SK-N-MC (cell line): ENCODE results near the gene TMEM121B.

Experiments used
- DNase-seq: peaks from one replicate; pipeline ENCODE4 v3.0.0-alpha.2; 2011; ENCODE audit warnings: low read depth, low spot score
- H3K27ac ChIP-seq: fragments of 200-600 bp; sonication (generic); 2 replicates; pipeline ENCODE4 v1.5.1; 2016; ENCODE audit warnings: mixed run types
- H3K36me3 ChIP-seq: fragments of 200-600 bp; sonication (generic); 2 replicates; pipeline ENCODE4 v1.6.1; 2017; ENCODE audit warnings: antibody characterized with exemption, low read length, mixed read lengths; ENCODE audit not compliant: insufficient read depth
- H3K4me3 ChIP-seq: fragments of 200-600 bp; sonication (generic); 2 replicates; pipeline ENCODE4 v1.5.1; 2016
- H3K9ac ChIP-seq: fragments of 200-600 bp; sonication (generic); 2 replicates; pipeline ENCODE4 v1.8.0; 2017; ENCODE audit warnings: mixed run types, mixed read lengths; ENCODE audit not compliant: insufficient read length
- H3K9me3 ChIP-seq: fragments of 200-600 bp; sonication (generic); 2 replicates; pipeline ENCODE4 v1.6.1; 2017; ENCODE audit warnings: low read depth, mild to moderate bottlenecking, antibody characterized with exemption, low read length, moderate library complexity, mixed read lengths
- EZH2 ChIP-seq: fragments of 200-600 bp; sonication (generic); IDR thresholded peaks from one replicate; pipeline ENCODE4 v1.6.1; 2017; ENCODE audit warnings: antibody characterized with exemption
- FOXP2 ChIP-seq: optimal IDR thresholded peaks from 2 replicates; pipeline ENCODE3; 2011; ENCODE audit warnings: mild to moderate bottlenecking, moderate library complexity; ENCODE audit not compliant: insufficient read depth; ENCODE audit errors: extremely low read length, control extremely low read depth
- POLR2AphosphoS5 ChIP-seq: IDR thresholded peaks from 2 replicates; pipeline ENCODE4 v1.6.1; 2012; ENCODE audit warnings: mild to moderate bottlenecking, low read depth, low read length, borderline replicate concordance

Gene TMEM121B

GRCh38 chr22:17132112-17132511, 11.0 kb upstream of the TMEM121B start:
- DNase-seq = no peak
- Histone ChIP-seq H3K9me3 (no peaks in the 10 kb centered on the region), H3K36me3 (no peaks in the 10 kb centered on the region), H3K4me3 (no peak overlapping the region), H3K9ac (no peak overlapping the region), H3K27ac (no peak overlapping the region)
- no peak for TF ChIP-seq POLR2AphosphoS5
- TF ChIP-seq FOXP2 = no peak
- TF ChIP-seq EZH2 = no peak

GRCh38 chr22:17131686-17132085, 10.5 kb upstream of the TMEM121B start:
- TF ChIP-seq EZH2 (no peak), FOXP2 (no peak), POLR2AphosphoS5 (no peak)
- Histone ChIP-seq H3K9me3 (no peaks in the 10 kb centered on the region), H3K36me3 (no peaks in the 10 kb centered on the region), H3K9ac (no peak overlapping the region), H3K4me3 (no peak overlapping the region), H3K27ac (no peak overlapping the region)
- no peak for DNase-seq

GRCh38 chr22:17130199-17130598, 9.0 kb upstream of the TMEM121B start:
- H3K27ac ChIP-seq = no peak overlapping the region
- no peaks in the 10 kb centered on the region for H3K36me3 ChIP-seq
- no peak for DNase-seq
- no peak for TF ChIP-seq FOXP2
- no peak for TF ChIP-seq POLR2AphosphoS5
- TF ChIP-seq EZH2 = no peak
- no peak overlapping the region for H3K9ac ChIP-seq
- H3K9me3 ChIP-seq = no peaks in the 10 kb centered on the region
- H3K4me3 ChIP-seq = no peak overlapping the region

- no peak for TF ChIP-seq FOXP2
- no peak for TF ChIP-seq EZH2
- TF ChIP-seq POLR2AphosphoS5 = no peak
- H3K4me3 ChIP-seq = peak overlapping the region; percentile 80
- DNase-seq = no peak
Measured at GRCh38 chr22:17120711-17121232, 388 bp downstream of the TMEM121B start.

GRCh38 chr22:17120281-17120680, 879 bp downstream of the TMEM121B start:
- H3K27ac ChIP-seq = no peak overlapping the region
- H3K36me3 ChIP-seq = no peaks in the 10 kb centered on the region
- no peak for DNase-seq
- no peaks in the 10 kb centered on the region for H3K9me3 ChIP-seq
- no peak overlapping the region for H3K9ac ChIP-seq
- no peak for TF ChIP-seq FOXP2
- TF ChIP-seq EZH2 = no peak
- no peak for TF ChIP-seq POLR2AphosphoS5
- peak overlapping the region; percentile 80; the same call in 1 of the 2 replicates for H3K4me3 ChIP-seq

More at GRCh38 chr22:17120711-17121232, 388 bp downstream of the TMEM121B start:
- Histone ChIP-seq H3K36me3 (no peaks in the 10 kb centered on the region), H3K9me3 (no peaks in the 10 kb centered on the region), H3K9ac (no peak overlapping the region), H3K27ac (no peak overlapping the region)

- H3K4me3 ChIP-seq = no peak overlapping the region
- no peak for TF ChIP-seq FOXP2
- TF ChIP-seq POLR2AphosphoS5 = no peak
- no peak for TF ChIP-seq EZH2
- H3K36me3 ChIP-seq = no peaks in the 10 kb centered on the region
- H3K9ac ChIP-seq = no peak overlapping the region
- no peak overlapping the region for H3K27ac ChIP-seq
- no peak for DNase-seq
- no peaks in the 10 kb centered on the region for H3K9me3 ChIP-seq
Measured at GRCh38 chr22:17119481-17120202, 1.5 kb downstream of the TMEM121B start.

GRCh38 chr22:17118342-17118741, 2.8 kb downstream of the TMEM121B start:
- Histone ChIP-seq H3K4me3 (no peak overlapping the region), H3K9me3 (no peaks in the 10 kb centered on the region), H3K27ac (no peak overlapping the region), H3K9ac (no peak overlapping the region), H3K36me3 (no peaks in the 10 kb centered on the region)
- TF ChIP-seq FOXP2 (no peak), EZH2 (no peak), POLR2AphosphoS5 (no peak)
- no peak for DNase-seq

GRCh38 chr22:17117890-17118289, 3.3 kb downstream of the TMEM121B start:
- Histone ChIP-seq H3K36me3 (no peaks in the 10 kb centered on the region), H3K27ac (no peak overlapping the region), H3K9me3 (no peaks in the 10 kb centered on the region), H3K9ac (no peak overlapping the region), H3K4me3 (no peak overlapping the region)
- DNase-seq = no peak
- TF ChIP-seq FOXP2 (no peak), POLR2AphosphoS5 (no peak), EZH2 (no peak)
